A673 (cell line): ENCODE results near the gene SERINC2. TPM values are rescaled to one million over a fixed set of nuclear protein-coding genes. Genes with fewer than 3 reads are reported as not detected.

Experiments
- BruUV-seq: library from RNA; stranded (reverse); fragments of 400-500 nt; replicated peaks from 2 replicates; lab custom pipeline; 2021; lab: Mats Ljungman, UMichigan
- CTCF ChIA-PET: fragments of 300-600 bp; sonication (Branson Sonifier 250); formaldehyde crosslinking; loops from one replicate; lab custom pipeline; 2022; ENCODE audit warnings: antibody characterized with exemption; lab: Charles Lee
- POLR2A ChIA-PET: fragments of 300-600 bp; sonication (Branson Sonifier 250); formaldehyde crosslinking; loops from one replicate; lab custom pipeline; 2022; ENCODE audit warnings: antibody characterized with exemption; ENCODE audit not compliant: low non-redundant PET; lab: Charles Lee
- DNase-seq: peaks from one replicate; pipeline ENCODE4 v3.0.0-alpha.2; 2015; ENCODE audit warnings: low spot score
- H3K27ac ChIP-seq: fragments of 200-600 bp; sonication (generic); 2 replicates; pipeline ENCODE4 v1.5.1; 2016; ENCODE audit warnings: mixed run types, low read depth, mild to moderate bottlenecking, mixed read lengths, antibody characterized with exemption, low read length; ENCODE audit not compliant: poor library complexity, severe bottlenecking
- H3K27me3 ChIP-seq: fragments of 200-600 bp; sonication (generic); replicated peaks from 2 replicates; pipeline ENCODE4 v1.6.1; 2017; ENCODE audit warnings: mixed run types, low read depth, mild to moderate bottlenecking, mixed read lengths, antibody characterized with exemption, low read length; ENCODE audit not compliant: insufficient read depth, poor library complexity
- H3K36me3 ChIP-seq: fragments of 200-600 bp; sonication (generic); 2 replicates; pipeline ENCODE4 v1.6.1; 2016; ENCODE audit warnings: mixed run types, mild to moderate bottlenecking, mixed read lengths, antibody characterized with exemption, low read length; ENCODE audit not compliant: insufficient read depth, poor library complexity, severe bottlenecking
- H3K4me1 ChIP-seq: fragments of 200-600 bp; sonication (generic); 2 replicates; pipeline ENCODE4 v1.6.1; 2017; ENCODE audit warnings: mixed run types, mild to moderate bottlenecking, mixed read lengths, antibody characterized with exemption, low read length; ENCODE audit not compliant: insufficient read depth, poor library complexity, severe bottlenecking
- H3K4me3 ChIP-seq: fragments of 200-600 bp; sonication (generic); 2 replicates; pipeline ENCODE4 v1.5.1; 2016; ENCODE audit warnings: low read depth, mixed run types, mild to moderate bottlenecking, mixed read lengths, low read length; ENCODE audit not compliant: poor library complexity, severe bottlenecking
- H3K9me3 ChIP-seq: fragments of 200-600 bp; sonication (generic); 2 replicates; pipeline ENCODE4 v1.6.1; 2016; ENCODE audit warnings: mixed run types, low read depth, mild to moderate bottlenecking, mixed read lengths, antibody characterized with exemption, low read length; ENCODE audit not compliant: poor library complexity, severe bottlenecking
- CTCF ChIP-seq: fragments of 300-800, 200-600 bp; sonication (generic); conservative IDR thresholded peaks from 2 replicates; pipeline ENCODE4 v1.5.1; 2017; ENCODE audit warnings: low read depth, mild to moderate bottlenecking, antibody characterized with exemption, low read length, moderate library complexity, mixed read lengths
- EZH2 ChIP-seq: fragments of 200-600 bp; sonication (generic); IDR thresholded peaks from 2 replicates; pipeline ENCODE4 v1.6.1; 2017; ENCODE audit warnings: borderline replicate concordance, low read depth, mild to moderate bottlenecking, mixed read lengths, antibody characterized with exemption, low read length; ENCODE audit not compliant: poor library complexity, severe bottlenecking
- intact Hi-C: fragments of 100-400 bp; cut with micrococcal nuclease; formaldehyde crosslinking; loops from one replicate; pipeline ENCODE4 v1.10.0; 2022; ENCODE audit not compliant: unreplicated experiment
- total RNA-seq: library from RNA; stranded (reverse); gene quantifications from 2 replicates; pipeline ENCODE4 v1.2.3, GENCODE V29; 2021

Gene SERINC2
- total RNA-seq, 1 experiment from 2014 or later: 0.30 TPM

GRCh38 chr1:31380181-31380580 is 32.8 kb upstream of the SERINC2 start:
- no peaks in the 10 kb centered on the region for H3K36me3 ChIP-seq
- no peak for DNase-seq
- BruUV-seq: no TSS peak
- no peak overlapping the region for H3K4me3 ChIP-seq
- H3K9me3 ChIP-seq: no peaks in the 10 kb centered on the region
- no peak overlapping the region for H3K27ac ChIP-seq
- ChIA-PET POLR2A (no interaction called here), CTCF (no interaction called here)
- intact Hi-C loops: no loop called here
- no peaks in the 10 kb centered on the region for H3K4me1 ChIP-seq
- TF ChIP-seq EZH2 (no peak), CTCF (no peak)
- H3K27me3 ChIP-seq: no peaks in the 10 kb centered on the region

- no peaks in the 10 kb centered on the region for H3K27me3 ChIP-seq
- no TSS peak for BruUV-seq
- CTCF ChIA-PET: no interaction called here
Measured at GRCh38 chr1:31381394-31382294, 31.4 kb upstream of the SERINC2 start.

GRCh38 chr1:31382379-31382989 is 30.5 kb upstream of the SERINC2 start:
- TF ChIP-seq EZH2: no peak
- TF ChIP-seq CTCF: no peak
- BruUV-seq: no TSS peak
- ChIA-PET CTCF (no interaction called here), POLR2A (no interaction called here)
- no peak overlapping the region for H3K27ac ChIP-seq
- intact Hi-C loops: no loop called here
- no peaks in the 10 kb centered on the region for H3K27me3 ChIP-seq
- no peaks in the 10 kb centered on the region for H3K9me3 ChIP-seq
- no peak for DNase-seq
- H3K36me3 ChIP-seq: no peaks in the 10 kb centered on the region
- no peak overlapping the region for H3K4me3 ChIP-seq
- H3K4me1 ChIP-seq: no peaks in the 10 kb centered on the region

More at GRCh38 chr1:31381394-31382294, 31.4 kb upstream of the SERINC2 start:
- no peak for DNase-seq
- no peaks in the 10 kb centered on the region for H3K4me1 ChIP-seq
- no peaks in the 10 kb centered on the region for H3K36me3 ChIP-seq
- no peaks in the 10 kb centered on the region for H3K9me3 ChIP-seq
- POLR2A ChIA-PET: no interaction called here
- no peak for TF ChIP-seq EZH2
- TF ChIP-seq CTCF: no peak
- H3K4me3 ChIP-seq: no peak overlapping the region
- H3K27ac ChIP-seq: no peak overlapping the region
- intact Hi-C loops: no loop called here
